B cell (primary cell): ENCODE data around the gene DCHS1.

Experiments
- EZH2 ChIP-seq: IDR thresholded peaks from 2 replicates; pipeline ENCODE4 v1.6.1; 2012; ENCODE audit warnings: borderline replicate concordance, low read depth, mild to moderate bottlenecking, moderate library complexity, low read length; ENCODE audit not compliant: insufficient read depth, poor library complexity, severe bottlenecking
- TF ChIP-seq, protein P1 (sequence below): fragments of 200-600 bp; IDR thresholded peaks from one replicate; pipeline ENCODE4 v1.8.0; 2022; ENCODE audit warnings: antibody characterized with exemption, mild to moderate bottlenecking

DNA sequence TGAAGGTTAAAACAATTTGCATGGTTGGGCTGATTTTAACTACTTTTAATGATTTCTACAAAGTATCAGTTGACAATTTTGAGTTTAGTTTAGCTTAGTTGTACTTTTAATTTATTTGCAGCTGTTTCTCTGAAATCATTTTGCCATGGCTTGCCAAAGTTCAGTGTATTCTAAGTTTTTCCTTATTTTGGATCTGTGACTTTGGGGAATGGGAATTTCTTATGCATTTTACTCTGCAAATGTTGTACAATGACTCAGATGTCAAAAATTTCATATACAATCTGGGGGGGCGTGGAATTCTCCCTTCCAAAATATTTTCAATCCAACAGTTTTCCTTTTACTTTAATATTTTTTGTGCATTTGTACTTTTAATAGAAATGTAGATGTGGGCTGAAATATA is 8.9 kb upstream of the DCHS1 start:
- TF ChIP-seq, protein P1, sequence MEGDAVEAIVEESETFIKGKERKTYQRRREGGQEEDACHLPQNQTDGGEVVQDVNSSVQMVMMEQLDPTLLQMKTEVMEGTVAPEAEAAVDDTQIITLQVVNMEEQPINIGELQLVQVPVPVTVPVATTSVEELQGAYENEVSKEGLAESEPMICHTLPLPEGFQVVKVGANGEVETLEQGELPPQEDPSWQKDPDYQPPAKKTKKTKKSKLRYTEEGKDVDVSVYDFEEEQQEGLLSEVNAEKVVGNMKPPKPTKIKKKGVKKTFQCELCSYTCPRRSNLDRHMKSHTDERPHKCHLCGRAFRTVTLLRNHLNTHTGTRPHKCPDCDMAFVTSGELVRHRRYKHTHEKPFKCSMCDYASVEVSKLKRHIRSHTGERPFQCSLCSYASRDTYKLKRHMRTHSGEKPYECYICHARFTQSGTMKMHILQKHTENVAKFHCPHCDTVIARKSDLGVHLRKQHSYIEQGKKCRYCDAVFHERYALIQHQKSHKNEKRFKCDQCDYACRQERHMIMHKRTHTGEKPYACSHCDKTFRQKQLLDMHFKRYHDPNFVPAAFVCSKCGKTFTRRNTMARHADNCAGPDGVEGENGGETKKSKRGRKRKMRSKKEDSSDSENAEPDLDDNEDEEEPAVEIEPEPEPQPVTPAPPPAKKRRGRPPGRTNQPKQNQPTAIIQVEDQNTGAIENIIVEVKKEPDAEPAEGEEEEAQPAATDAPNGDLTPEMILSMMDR: no peak
- TF ChIP-seq EZH2: no peak
